Fibroblast of skin of left quadriceps (primary cell): ENCODE measurements around the gene ATP5F1D.

ENCODE experiments used
- DNase-seq, 2 experiments: peaks; one replicate each; pipeline ENCODE4 v3.0.0-alpha.2; 2013; ENCODE audit warnings: low read depth in 2 of 2

The ATP5F1D gene

GRCh38 chr19:1257475-1258162 lies 16.1 kb downstream of the ATP5F1D start:
- DNase-seq = no peak

GRCh38 chr19:1258163-1258492 lies 16.6 kb downstream of the ATP5F1D start:
- no peak for DNase-seq

GRCh38 chr19:1258707-1259205 lies 17.2 kb downstream of the ATP5F1D start:
- no peak for DNase-seq

GRCh38 chr19:1259206-1259875 lies 17.8 kb downstream of the ATP5F1D start:
- DNase-seq = no peak

GRCh38 chr19:1259876-1260748 lies 18.6 kb downstream of the ATP5F1D start:
- no peak for DNase-seq

GRCh38 chr19:1260749-1261537 lies 19.4 kb downstream of the ATP5F1D start:
- peak; percentile 90 for DNase-seq

GRCh38 chr19:1261538-1261797 lies 19.9 kb downstream of the ATP5F1D start:
- no peak for DNase-seq

GRCh38 chr19:1261798-1262622 lies 20.5 kb downstream of the ATP5F1D start:
- no peak for DNase-seq

GRCh38 chr19:1262623-1263123 lies 21.1 kb downstream of the ATP5F1D start:
- no peak for DNase-seq

GRCh38 chr19:1263188-1263587 lies 21.6 kb downstream of the ATP5F1D start:
- no peak for DNase-seq

- DNase-seq = peak in 1 of 2 experiments; percentile 70
These were observed 23.5 kb downstream of the ATP5F1D start for GRCh38 chr19:1264801-1265614.

GRCh38 chr19:1265615-1266128 lies 24.1 kb downstream of the ATP5F1D start:
- DNase-seq = peak in 1 of 2 experiments; percentile 59

- peak in 1 of 2 experiments; percentile 61 for DNase-seq
These were observed 24.8 kb downstream of the ATP5F1D start for GRCh38 chr19:1266129-1266915.

GRCh38 chr19:1266916-1267476 lies 25.4 kb downstream of the ATP5F1D start:
- no peak for DNase-seq

- no peak for DNase-seq
These were observed 26.1 kb downstream of the ATP5F1D start for GRCh38 chr19:1267477-1268225.

GRCh38 chr19:1268226-1269064 lies 26.9 kb downstream of the ATP5F1D start:
- no peak for DNase-seq

- DNase-seq = peak; percentile 98
These were observed 27.5 kb downstream of the ATP5F1D start, which contains the start of gene CIRBP for GRCh38 chr19:1269065-1269477. CIRBP (plus strand) TSS chr19:1269332; CDS start chr19:1270934, 1,602 bp downstream.
